GM12892 (cell line): ENCODE data around the gene GMFB.

Experiments
- POLR2A ChIP-seq: IDR thresholded peaks from 2 replicates; pipeline ENCODE4 v1.6.1; 2011; ENCODE audit warnings: low read depth, low read length, control low read depth
- POLR2AphosphoS5 ChIP-seq: IDR thresholded peaks from 2 replicates; pipeline ENCODE4 v1.6.1; 2011; ENCODE audit warnings: low read depth, low read length, control low read depth
- TAF1 ChIP-seq: IDR thresholded peaks from 2 replicates; pipeline ENCODE4 v1.6.1; 2011; ENCODE audit warnings: low read depth, mild to moderate bottlenecking, control low read depth, low read length, borderline replicate concordance

DNA sequence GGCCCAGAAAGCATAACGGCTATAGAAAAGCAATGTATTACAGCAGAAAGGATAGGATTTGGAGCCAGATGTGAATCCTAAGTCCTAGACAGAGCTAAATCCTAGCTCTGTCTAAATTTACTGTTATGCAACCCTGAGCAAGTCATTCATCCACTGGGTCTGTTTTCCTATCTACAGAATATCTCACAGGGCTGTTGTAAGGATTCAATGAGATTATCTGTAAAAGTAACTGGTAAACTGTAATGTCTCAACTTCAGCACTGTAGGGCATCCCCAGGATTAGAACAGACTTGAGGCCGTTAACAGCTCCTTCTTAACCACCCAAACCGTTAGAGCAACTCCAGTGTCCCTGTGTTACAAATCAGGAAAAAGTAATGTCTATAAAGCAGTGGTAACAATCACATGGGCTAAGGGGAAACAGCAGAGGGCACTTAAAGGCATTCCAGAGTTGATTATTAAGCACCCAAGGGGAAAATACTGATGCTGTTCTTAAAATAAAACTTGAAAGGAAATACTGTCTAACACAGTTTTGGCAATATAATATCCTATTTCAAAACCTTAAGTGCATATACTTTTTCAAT, 10.1 kb downstream of the GMFB start:
- no peak for TF ChIP-seq POLR2AphosphoS5
- no peak for TF ChIP-seq POLR2A
- TF ChIP-seq TAF1: no peak
